Lung (tissue), 12 donors: ENCODE results near the gene FGGY. TPM values are rescaled to one million over a fixed set of nuclear protein-coding genes. Genes with fewer than 3 reads are reported as not detected.
A peak's percentile ranks its signal among the peaks of the same experiment; 100 is the strongest.

ENCODE experiments used
- ATAC-seq: fragments of 200-7000 bp; cut with Tn5 transposase; one replicate; pipeline ENCODE4 v1.9.1; 2020; ENCODE audit warnings: moderate number of reproducible peaks; ENCODE audit not compliant: insufficient read depth, low FRiP score
- DNase-seq, 3 donors: peaks; one replicate each; pipeline ENCODE4 v3.0.0-alpha.2; 2013 to 2017
- H3K27ac ChIP-seq, 2 donors: one replicate each; pipeline ENCODE4 v1.5.1; 2013; ENCODE audit warnings: mild to moderate bottlenecking in 2 of 2, moderate library complexity in 2 of 2, control low read depth in 1 of 2, inconsistent platforms in 1 of 2, low read depth in 1 of 2, low read length in 1 of 2
- H3K27me3 ChIP-seq, 3 donors: one replicate each; pipeline ENCODE4 v1.5.1; 2013; ENCODE audit warnings: low read length in 2 of 3; ENCODE audit not compliant: control insufficient read depth in 3 of 3, insufficient read depth in 3 of 3
- H3K36me3 ChIP-seq, 4 donors: one replicate each; pipeline ENCODE4 v1.5.1; 2013; ENCODE audit warnings: low read length in 4 of 4, mild to moderate bottlenecking in 1 of 4, moderate library complexity in 1 of 4; ENCODE audit not compliant: control insufficient read depth in 4 of 4, insufficient read depth in 4 of 4
- H3K4me1 ChIP-seq, 5 donors: one replicate each; pipeline ENCODE4 v1.5.1; 2013; ENCODE audit warnings: low read length in 5 of 5, mild to moderate bottlenecking in 2 of 5, moderate library complexity in 1 of 5; ENCODE audit not compliant: control insufficient read depth in 5 of 5, insufficient read depth in 5 of 5
- H3K4me3 ChIP-seq: one replicate; pipeline ENCODE4 v1.5.1; 2013; ENCODE audit warnings: mild to moderate bottlenecking, control low read depth, moderate library complexity
- H3K9ac ChIP-seq, 2 donors: one replicate each; pipeline ENCODE4 v1.5.1; 2013; ENCODE audit warnings: low read length in 2 of 2, control low read depth in 1 of 2; ENCODE audit not compliant: insufficient read depth in 1 of 2
- H3K9me3 ChIP-seq, 4 donors: one replicate each; pipeline ENCODE4 v1.5.1; 2013; ENCODE audit warnings: low read length in 3 of 4, mild to moderate bottlenecking in 1 of 4, moderate library complexity in 1 of 4; ENCODE audit not compliant: control insufficient read depth in 4 of 4, insufficient read depth in 3 of 4
- WGBS, 2 donors: extraction: QIAGEN DNeasy Blood & Tissue Kit; methylation state at CpG; one replicate each; pipeline ENCODE4 v1.1.7; 2013; 5-methylcytosine and 5-hydroxymethylcytosine counted together
- polyA plus RNA-seq, 2 donors: library from polyadenylated mRNA; stranded (reverse); fragments of 200-250 nt; gene quantifications; one replicate each; pipeline ENCODE4 v1.2.1, GENCODE V29; 2013
- total RNA-seq, 2 donors: library from RNA; depleted of rRNA in 1 of 2; stranded (reverse); fragments of >200 nt in 1 of 2; gene quantifications; one replicate each; pipeline ENCODE4 v1.2.1, GENCODE V29; 2014 to 2021
- TF ChIP-seq, protein P1 (sequence below): IDR thresholded peaks from 2 replicates; pipeline ENCODE4 v1.5.1; 2012; ENCODE audit warnings: mild to moderate bottlenecking; ENCODE audit errors: control extremely low read depth, extremely low read depth
- donor health status: control.
- donor health status: control.
- donor health status: Bipolar disorder and iron deficiency.
- donor health status: healthy.
- donor health status: DM: yes; HTN: yes; CAD: no.

FGGY gene
- total and polyA plus RNA-seq, 4 donors: 16.1 to 42.3 (median 18.3) TPM

- ATAC-seq (no peak), DNase-seq (peak; percentile 72 to 89 (median 85))
- H3K4me3 ChIP-seq: no peak overlapping the region
- no peaks in the 10 kb centered on the region for H3K36me3 ChIP-seq
- H3K9me3 ChIP-seq: peaks cover 0 to 4% (median 0%) of the 10 kb centered on the region in 4 donors
- TF ChIP-seq, protein P1, sequence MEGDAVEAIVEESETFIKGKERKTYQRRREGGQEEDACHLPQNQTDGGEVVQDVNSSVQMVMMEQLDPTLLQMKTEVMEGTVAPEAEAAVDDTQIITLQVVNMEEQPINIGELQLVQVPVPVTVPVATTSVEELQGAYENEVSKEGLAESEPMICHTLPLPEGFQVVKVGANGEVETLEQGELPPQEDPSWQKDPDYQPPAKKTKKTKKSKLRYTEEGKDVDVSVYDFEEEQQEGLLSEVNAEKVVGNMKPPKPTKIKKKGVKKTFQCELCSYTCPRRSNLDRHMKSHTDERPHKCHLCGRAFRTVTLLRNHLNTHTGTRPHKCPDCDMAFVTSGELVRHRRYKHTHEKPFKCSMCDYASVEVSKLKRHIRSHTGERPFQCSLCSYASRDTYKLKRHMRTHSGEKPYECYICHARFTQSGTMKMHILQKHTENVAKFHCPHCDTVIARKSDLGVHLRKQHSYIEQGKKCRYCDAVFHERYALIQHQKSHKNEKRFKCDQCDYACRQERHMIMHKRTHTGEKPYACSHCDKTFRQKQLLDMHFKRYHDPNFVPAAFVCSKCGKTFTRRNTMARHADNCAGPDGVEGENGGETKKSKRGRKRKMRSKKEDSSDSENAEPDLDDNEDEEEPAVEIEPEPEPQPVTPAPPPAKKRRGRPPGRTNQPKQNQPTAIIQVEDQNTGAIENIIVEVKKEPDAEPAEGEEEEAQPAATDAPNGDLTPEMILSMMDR: no peak
- peaks cover 0 to 30% (median 8%) of the 10 kb centered on the region in 5 donors for H3K4me1 ChIP-seq
- H3K27ac ChIP-seq: no peak overlapping the region
- 56 to 82% methylated on average over 4 of the region's 4 CpGs for WGBS, 2 donors
- H3K27me3 ChIP-seq: no peaks in the 10 kb centered on the region
- peak overlapping the region; percentile 9 to 16 for H3K9ac ChIP-seq
These were observed 111.8 kb downstream of the FGGY start for GRCh38 chr1:59408608-59409240.

DNA sequence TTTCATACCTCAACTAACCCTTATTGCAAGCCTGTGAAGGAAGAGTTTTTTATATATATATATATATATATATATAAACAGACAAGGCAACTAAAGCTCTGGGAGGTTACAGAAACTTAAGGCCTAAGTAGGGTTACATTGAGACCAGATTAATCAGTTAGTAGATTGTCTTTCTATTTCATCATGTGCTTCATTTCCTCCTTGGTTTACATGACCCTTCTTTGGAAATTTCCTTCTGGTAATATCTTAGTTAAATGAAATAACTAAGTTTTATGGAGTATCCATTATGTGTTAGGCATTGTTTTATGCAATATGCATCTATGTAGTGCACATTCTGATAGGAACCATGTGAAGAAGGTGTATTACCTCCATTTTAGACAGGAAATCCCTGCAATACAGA lies 112.7 kb downstream of the FGGY start:
- TF ChIP-seq, protein P1: no peak
- H3K27ac ChIP-seq: no peak overlapping the region
- no peak for DNase-seq

GRCh38 chr1:59409986-59410385 lies 113.1 kb downstream of the FGGY start:
- Histone ChIP-seq H3K27me3 (no peaks in the 10 kb centered on the region), H3K4me1 (peaks cover 0 to 24% (median 8%) of the 10 kb centered on the region in 5 donors), H3K27ac (no peak overlapping the region), H3K9me3 (peaks cover 0 to 4% (median 0%) of the 10 kb centered on the region in 4 donors), H3K4me3 (no peak overlapping the region), H3K36me3 (no peaks in the 10 kb centered on the region), H3K9ac (no peak overlapping the region)
- no peak for DNase-seq
- TF ChIP-seq, protein P1: no peak
- 80 to 83% methylated on average over 2 of the region's 2 CpGs for WGBS, 2 donors
- no peak for ATAC-seq

More for the DNA sequence above, 112.7 kb downstream of the FGGY start:
- no peaks in the 10 kb centered on the region for H3K36me3 ChIP-seq
- H3K4me1 ChIP-seq: peaks cover 0 to 29% (median 8%) of the 10 kb centered on the region in 5 donors
- H3K4me3 ChIP-seq: no peak overlapping the region
- ATAC-seq: no peak
- H3K27me3 ChIP-seq: no peaks in the 10 kb centered on the region
- peaks cover 0 to 4% (median 0%) of the 10 kb centered on the region in 4 donors for H3K9me3 ChIP-seq
- peak overlapping the region in 1 of 2 donors; percentile 16 for H3K9ac ChIP-seq
